Liver (tissue), 9 donors: ENCODE measurements around the gene GJC1. TPM values are rescaled to one million over a fixed set of nuclear protein-coding genes. Genes with fewer than 3 reads are reported as not detected.

Source experiments
- DNase-seq: peaks from one replicate; pipeline ENCODE4 v3.0.0-alpha.2; 2017; ENCODE audit warnings: low spot score
- H3K27ac ChIP-seq, 2 donors: one replicate each; pipeline ENCODE4 v1.7.0; 2013; ENCODE audit warnings: inconsistent platforms in 2 of 2, low read length in 2 of 2, control low read depth in 1 of 2, low read depth in 1 of 2, mild to moderate bottlenecking in 1 of 2
- H3K27me3 ChIP-seq, 4 donors: one replicate each; pipeline versions ENCODE4 v1.6.1 to v1.7.0; 2013; ENCODE audit warnings: low read length in 3 of 4, inconsistent platforms in 1 of 4, mild to moderate bottlenecking in 1 of 4, moderate library complexity in 1 of 4; ENCODE audit not compliant: control insufficient read depth in 4 of 4, insufficient read depth in 4 of 4
- H3K36me3 ChIP-seq, 4 donors: one replicate each; pipeline versions ENCODE4 v1.6.1 to v1.7.0; 2013; ENCODE audit warnings: low read length in 3 of 4, mild to moderate bottlenecking in 3 of 4, low read depth in 1 of 4, moderate library complexity in 1 of 4; ENCODE audit not compliant: control insufficient read depth in 4 of 4, insufficient read depth in 3 of 4
- H3K4me1 ChIP-seq, 4 donors: one replicate each; pipeline versions ENCODE4 v1.6.1 to v1.7.0; 2013; ENCODE audit warnings: low read length in 3 of 4, mild to moderate bottlenecking in 3 of 4, moderate library complexity in 1 of 4; ENCODE audit not compliant: control insufficient read depth in 4 of 4, insufficient read depth in 4 of 4
- H3K4me3 ChIP-seq, 3 donors: one replicate each; pipeline versions ENCODE4 v1.6.1 to v1.7.0; 2013; ENCODE audit warnings: low read length in 3 of 3, control low read depth in 1 of 3, low read depth in 1 of 3, mild to moderate bottlenecking in 1 of 3
- H3K9ac ChIP-seq, 2 donors: one replicate each; pipeline ENCODE4 v1.7.0; 2013; ENCODE audit warnings: low read length in 2 of 2, mild to moderate bottlenecking in 2 of 2, moderate library complexity in 2 of 2, control low read depth in 1 of 2, low read depth in 1 of 2
- H3K9me3 ChIP-seq, 4 donors: one replicate each; pipeline versions ENCODE4 v1.6.1 to v1.7.0; 2013; ENCODE audit warnings: low read length in 3 of 4; ENCODE audit not compliant: control insufficient read depth in 4 of 4
- FOXA1 ChIP-seq: IDR thresholded peaks from 2 replicates; pipeline ENCODE4 v1.6.1; 2016; ENCODE audit warnings: antibody characterized with exemption
- FOXA2 ChIP-seq: IDR thresholded peaks from 2 replicates; pipeline ENCODE4 v1.6.1; 2016; ENCODE audit warnings: antibody characterized with exemption
- GABPA ChIP-seq, 2 donors: IDR thresholded peaks in 1 of 2; conservative IDR thresholded peaks in 1 of 2; 2 replicates each; pipeline ENCODE4 v1.6.1; 2016; ENCODE audit warnings: antibody characterized with exemption in 2 of 2, mild to moderate bottlenecking in 1 of 2, moderate library complexity in 1 of 2
- HNF4A ChIP-seq, 2 donors: conservative IDR thresholded peaks; 2 replicates each; pipeline ENCODE4 v1.6.1; 2016; ENCODE audit warnings: antibody characterized with exemption in 2 of 2, mild to moderate bottlenecking in 2 of 2
- HNF4G ChIP-seq: IDR thresholded peaks from 2 replicates; pipeline ENCODE4 v1.6.1; 2016; ENCODE audit warnings: antibody characterized with exemption
- JUND ChIP-seq, 2 donors: IDR thresholded peaks; 2 replicates each; pipeline ENCODE4 v1.6.1; 2016; ENCODE audit warnings: antibody characterized with exemption in 2 of 2
- NR2F2 ChIP-seq: IDR thresholded peaks from 2 replicates; pipeline ENCODE4 v1.6.1; 2016; ENCODE audit warnings: antibody characterized with exemption
- RAD21 ChIP-seq, 2 donors: IDR thresholded peaks; 2 replicates each; pipeline ENCODE4 v1.6.1; 2016; ENCODE audit warnings: antibody characterized with exemption in 2 of 2, mild to moderate bottlenecking in 2 of 2
- RXRA ChIP-seq, 2 donors: IDR thresholded peaks; 2 replicates each; pipeline ENCODE4 v1.6.1; 2017 to 2018; ENCODE audit warnings: antibody characterized with exemption in 2 of 2, mild to moderate bottlenecking in 1 of 2
- SP1 ChIP-seq: IDR thresholded peaks from 2 replicates; pipeline ENCODE4 v1.6.1; 2018; ENCODE audit warnings: antibody characterized with exemption, mild to moderate bottlenecking
- TAF1 ChIP-seq: conservative IDR thresholded peaks from 2 replicates; pipeline ENCODE4 v1.6.1; 2016; ENCODE audit warnings: antibody characterized with exemption, mild to moderate bottlenecking
- YY1 ChIP-seq: IDR thresholded peaks from 2 replicates; pipeline ENCODE4 v1.6.1; 2016; ENCODE audit warnings: antibody characterized with exemption, mild to moderate bottlenecking
- WGBS: extraction: QIAGEN DNeasy Blood & Tissue Kit; methylation state at CpG from one replicate; pipeline ENCODE4 v1.1.7; 2013; 5-methylcytosine and 5-hydroxymethylcytosine counted together
- polyA plus RNA-seq, 2 donors: library from polyadenylated mRNA; stranded (reverse) in 1 of 2; unstranded in 1 of 2; fragments of 200-250 nt in 1 of 2; fragments of >200 nt in 1 of 2; fragmentation: Nextera tagmentation in 1 of 2; extraction: Ambion mirVana in 1 of 2; gene quantifications; one replicate each; pipeline versions ENCODE4 v1.2.1 to v1.2.3, GENCODE V29; 2013 to 2015
- total RNA-seq, 2 donors: library from RNA; depleted of rRNA; stranded (reverse); fragments of >200 nt; gene quantifications; one replicate each; pipeline ENCODE4 v1.2.3, GENCODE V29; 2014
- TF ChIP-seq, protein P1 (sequence below): IDR thresholded peaks from 2 replicates; pipeline ENCODE4 v1.6.1; 2016; ENCODE audit warnings: antibody characterized with exemption, mild to moderate bottlenecking
- TF ChIP-seq, protein P2 (sequence below): fragments of 150-350 bp; IDR thresholded peaks from 2 replicates; pipeline ENCODE4 v1.5.1; 2017; ENCODE audit warnings: improper control_type of control experiment, low read depth, low read length; ENCODE audit not compliant: missing input control
- TF ChIP-seq, protein P3 (sequence below): IDR thresholded peaks from 2 replicates; pipeline ENCODE4 v1.6.1; 2016; ENCODE audit warnings: antibody characterized with exemption
- TF ChIP-seq, protein P4 (sequence below): IDR thresholded peaks from 2 replicates; pipeline ENCODE4 v1.6.1; 2016; ENCODE audit warnings: antibody characterized with exemption
- donor health status: healthy.
- donor health status: healthy.
- donor health status: healthy.
- donor health status: healthy.
- donor health status: healthy.

Gene GJC1
- total and polyA plus RNA-seq, 4 donors = 0.17 to 1.4 (median 0.77) TPM

DNA sequence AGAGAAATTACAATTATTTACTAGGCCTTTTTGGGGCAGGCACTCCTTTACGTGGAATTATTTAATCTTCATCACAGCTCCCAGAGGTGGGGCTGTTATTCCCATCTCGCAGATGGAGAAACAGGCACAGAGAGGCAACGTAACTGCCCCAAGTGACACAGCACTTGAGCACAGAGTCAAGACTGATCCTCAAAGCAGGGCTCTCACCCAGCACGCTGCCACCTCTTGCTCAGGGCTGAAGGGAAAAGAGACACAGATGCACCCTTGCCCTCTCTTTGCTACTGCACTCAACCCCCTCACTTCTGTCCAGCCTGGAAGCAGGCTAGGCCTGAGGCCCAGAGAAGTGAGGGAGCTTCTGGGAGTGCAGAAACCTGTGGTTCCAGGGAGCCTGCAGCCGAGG, 66.9 kb downstream of the GJC1 start:
- H3K9ac ChIP-seq = no peak overlapping the region
- no peak overlapping the region for H3K27ac ChIP-seq
- no peak for DNase-seq
- TF ChIP-seq, protein P1, sequence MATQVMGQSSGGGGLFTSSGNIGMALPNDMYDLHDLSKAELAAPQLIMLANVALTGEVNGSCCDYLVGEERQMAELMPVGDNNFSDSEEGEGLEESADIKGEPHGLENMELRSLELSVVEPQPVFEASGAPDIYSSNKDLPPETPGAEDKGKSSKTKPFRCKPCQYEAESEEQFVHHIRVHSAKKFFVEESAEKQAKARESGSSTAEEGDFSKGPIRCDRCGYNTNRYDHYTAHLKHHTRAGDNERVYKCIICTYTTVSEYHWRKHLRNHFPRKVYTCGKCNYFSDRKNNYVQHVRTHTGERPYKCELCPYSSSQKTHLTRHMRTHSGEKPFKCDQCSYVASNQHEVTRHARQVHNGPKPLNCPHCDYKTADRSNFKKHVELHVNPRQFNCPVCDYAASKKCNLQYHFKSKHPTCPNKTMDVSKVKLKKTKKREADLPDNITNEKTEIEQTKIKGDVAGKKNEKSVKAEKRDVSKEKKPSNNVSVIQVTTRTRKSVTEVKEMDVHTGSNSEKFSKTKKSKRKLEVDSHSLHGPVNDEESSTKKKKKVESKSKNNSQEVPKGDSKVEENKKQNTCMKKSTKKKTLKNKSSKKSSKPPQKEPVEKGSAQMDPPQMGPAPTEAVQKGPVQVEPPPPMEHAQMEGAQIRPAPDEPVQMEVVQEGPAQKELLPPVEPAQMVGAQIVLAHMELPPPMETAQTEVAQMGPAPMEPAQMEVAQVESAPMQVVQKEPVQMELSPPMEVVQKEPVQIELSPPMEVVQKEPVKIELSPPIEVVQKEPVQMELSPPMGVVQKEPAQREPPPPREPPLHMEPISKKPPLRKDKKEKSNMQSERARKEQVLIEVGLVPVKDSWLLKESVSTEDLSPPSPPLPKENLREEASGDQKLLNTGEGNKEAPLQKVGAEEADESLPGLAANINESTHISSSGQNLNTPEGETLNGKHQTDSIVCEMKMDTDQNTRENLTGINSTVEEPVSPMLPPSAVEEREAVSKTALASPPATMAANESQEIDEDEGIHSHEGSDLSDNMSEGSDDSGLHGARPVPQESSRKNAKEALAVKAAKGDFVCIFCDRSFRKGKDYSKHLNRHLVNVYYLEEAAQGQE = no peak
- TF ChIP-seq, protein P2, sequence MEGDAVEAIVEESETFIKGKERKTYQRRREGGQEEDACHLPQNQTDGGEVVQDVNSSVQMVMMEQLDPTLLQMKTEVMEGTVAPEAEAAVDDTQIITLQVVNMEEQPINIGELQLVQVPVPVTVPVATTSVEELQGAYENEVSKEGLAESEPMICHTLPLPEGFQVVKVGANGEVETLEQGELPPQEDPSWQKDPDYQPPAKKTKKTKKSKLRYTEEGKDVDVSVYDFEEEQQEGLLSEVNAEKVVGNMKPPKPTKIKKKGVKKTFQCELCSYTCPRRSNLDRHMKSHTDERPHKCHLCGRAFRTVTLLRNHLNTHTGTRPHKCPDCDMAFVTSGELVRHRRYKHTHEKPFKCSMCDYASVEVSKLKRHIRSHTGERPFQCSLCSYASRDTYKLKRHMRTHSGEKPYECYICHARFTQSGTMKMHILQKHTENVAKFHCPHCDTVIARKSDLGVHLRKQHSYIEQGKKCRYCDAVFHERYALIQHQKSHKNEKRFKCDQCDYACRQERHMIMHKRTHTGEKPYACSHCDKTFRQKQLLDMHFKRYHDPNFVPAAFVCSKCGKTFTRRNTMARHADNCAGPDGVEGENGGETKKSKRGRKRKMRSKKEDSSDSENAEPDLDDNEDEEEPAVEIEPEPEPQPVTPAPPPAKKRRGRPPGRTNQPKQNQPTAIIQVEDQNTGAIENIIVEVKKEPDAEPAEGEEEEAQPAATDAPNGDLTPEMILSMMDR = no peak
- no peak for TF ChIP-seq HNF4G
- TF ChIP-seq NR2F2 = no peak
- no peak for TF ChIP-seq FOXA2
- TF ChIP-seq FOXA1 = no peak
- no peak for TF ChIP-seq RAD21 (IDR thresholded peaks at IDR 0.05)
- no peak for TF ChIP-seq HNF4A (conservative IDR thresholded peaks at IDR 0.05)
- TF ChIP-seq JUND (IDR thresholded peaks at IDR 0.05) = no peak
- TF ChIP-seq, protein P3, sequence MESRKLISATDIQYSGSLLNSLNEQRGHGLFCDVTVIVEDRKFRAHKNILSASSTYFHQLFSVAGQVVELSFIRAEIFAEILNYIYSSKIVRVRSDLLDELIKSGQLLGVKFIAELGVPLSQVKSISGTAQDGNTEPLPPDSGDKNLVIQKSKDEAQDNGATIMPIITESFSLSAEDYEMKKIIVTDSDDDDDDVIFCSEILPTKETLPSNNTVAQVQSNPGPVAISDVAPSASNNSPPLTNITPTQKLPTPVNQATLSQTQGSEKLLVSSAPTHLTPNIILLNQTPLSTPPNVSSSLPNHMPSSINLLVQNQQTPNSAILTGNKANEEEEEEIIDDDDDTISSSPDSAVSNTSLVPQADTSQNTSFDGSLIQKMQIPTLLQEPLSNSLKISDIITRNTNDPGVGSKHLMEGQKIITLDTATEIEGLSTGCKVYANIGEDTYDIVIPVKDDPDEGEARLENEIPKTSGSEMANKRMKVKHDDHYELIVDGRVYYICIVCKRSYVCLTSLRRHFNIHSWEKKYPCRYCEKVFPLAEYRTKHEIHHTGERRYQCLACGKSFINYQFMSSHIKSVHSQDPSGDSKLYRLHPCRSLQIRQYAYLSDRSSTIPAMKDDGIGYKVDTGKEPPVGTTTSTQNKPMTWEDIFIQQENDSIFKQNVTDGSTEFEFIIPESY = no peak
- TF ChIP-seq TAF1 = no peak
- TF ChIP-seq GABPA (IDR thresholded peaks at IDR 0.05 in 1 of 2, conservative IDR thresholded peaks at IDR 0.05 in 1 of 2) = no peak
- no peak for TF ChIP-seq RXRA (IDR thresholded peaks at IDR 0.05)
- TF ChIP-seq, protein P4, sequence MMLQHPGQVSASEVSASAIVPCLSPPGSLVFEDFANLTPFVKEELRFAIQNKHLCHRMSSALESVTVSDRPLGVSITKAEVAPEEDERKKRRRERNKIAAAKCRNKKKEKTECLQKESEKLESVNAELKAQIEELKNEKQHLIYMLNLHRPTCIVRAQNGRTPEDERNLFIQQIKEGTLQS = no peak
- TF ChIP-seq SP1 = no peak
- TF ChIP-seq YY1 = no peak
- H3K4me3 ChIP-seq = no peak overlapping the region
- no peaks in the 10 kb centered on the region for H3K9me3 ChIP-seq
- H3K36me3 ChIP-seq = no peaks in the 10 kb centered on the region
- 80% methylated on average over 5 of the region's 5 CpGs for WGBS
- peaks cover 0 to 5% (median 2%) of the 10 kb centered on the region in 4 donors for H3K27me3 ChIP-seq
- peaks cover 3 to 10% (median 4%) of the 10 kb centered on the region in 4 donors for H3K4me1 ChIP-seq
